ENCODE results near the gene ITGBL1.

DNA sequence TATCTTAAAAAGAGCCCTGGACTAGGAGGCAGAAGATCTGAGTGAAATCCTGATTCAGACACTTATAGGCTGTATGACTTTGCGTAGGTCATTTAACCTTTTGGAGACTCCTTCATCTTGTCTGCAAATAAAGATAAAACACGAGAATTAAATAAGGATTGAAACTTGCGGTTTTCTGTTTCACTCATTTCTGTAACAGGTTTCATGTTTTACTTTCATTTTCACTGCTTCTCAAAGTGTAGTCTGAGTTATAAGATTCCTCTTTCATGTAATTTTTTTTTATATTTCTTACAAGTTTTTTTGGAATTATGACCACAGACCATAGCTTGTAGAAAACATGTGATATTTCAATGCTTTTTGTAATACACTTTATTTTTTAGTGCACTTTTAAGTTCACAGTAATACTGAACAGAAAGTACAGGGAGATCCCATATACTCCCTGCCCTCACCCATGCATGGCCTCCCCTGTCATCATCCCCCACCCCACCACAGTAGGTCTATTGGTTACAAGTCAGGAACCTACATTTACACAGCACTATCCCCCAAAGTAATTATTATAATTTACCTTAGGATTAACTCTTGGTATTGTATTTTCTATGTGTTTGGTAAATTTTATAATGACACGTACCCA is 174.6 kb downstream of the ITGBL1 start:
- TF ChIP-seq EZH2 (IDR thresholded peaks at IDR 0.05; ENCODE audit: insufficient read depth, poor library complexity, severe bottlenecking) (no peak), EZH2phosphoT487 (IDR thresholded peaks at IDR 0.05; ENCODE audit: insufficient read depth, low read depth) (no peak)
